H9 (cell line): Measurements from ENCODE around the gene ZNF350. TPM values are rescaled to one million over a fixed set of nuclear protein-coding genes. Genes with fewer than 3 reads are reported as not detected.

Source experiments
- DNase-seq: peaks from one replicate; pipeline ENCODE4 v3.0.0-alpha.2; 2017
- H2AFZ ChIP-seq: one replicate; pipeline ENCODE4 v1.6.1; 2013; ENCODE audit warnings: mild to moderate bottlenecking, low read length, control low read depth, moderate library complexity
- H2AK5ac ChIP-seq: 2 replicates; pipeline ENCODE4 v1.6.1; 2013; ENCODE audit warnings: low read length, control low read depth, mixed read lengths; ENCODE audit not compliant: insufficient read length
- H2BK120ac ChIP-seq: one replicate; pipeline ENCODE4 v1.6.1; 2013; ENCODE audit warnings: low read depth, mild to moderate bottlenecking, low read length, control low read depth, inconsistent platforms; ENCODE audit not compliant: poor library complexity, severe bottlenecking
- H2BK12ac ChIP-seq: 2 replicates; pipeline ENCODE4 v1.6.1; 2013; ENCODE audit warnings: low read length, control low read depth, mixed read lengths, low read depth; ENCODE audit not compliant: insufficient read length
- H2BK15ac ChIP-seq: 2 replicates; pipeline ENCODE4 v1.6.1; 2013; ENCODE audit warnings: low read depth, low read length, control low read depth
- H2BK20ac ChIP-seq: one replicate; pipeline ENCODE4 v1.6.1; 2013; ENCODE audit warnings: low read depth, mild to moderate bottlenecking, low read length, control low read depth, inconsistent platforms; ENCODE audit not compliant: poor library complexity, severe bottlenecking
- H2BK5ac ChIP-seq: 2 replicates; pipeline ENCODE4 v1.6.1; 2013; ENCODE audit warnings: low read length, control low read depth, mixed read lengths; ENCODE audit not compliant: insufficient read length
- H3K14ac ChIP-seq: 2 replicates; pipeline ENCODE4 v1.6.1; 2013; ENCODE audit warnings: low read length, control low read depth; ENCODE audit not compliant: insufficient read depth
- H3K18ac ChIP-seq: 2 replicates; pipeline ENCODE4 v1.6.1; 2013; ENCODE audit warnings: low read depth, mild to moderate bottlenecking, mixed read lengths, low read length, control low read depth; ENCODE audit not compliant: insufficient read length
- H3K23ac ChIP-seq: 2 replicates; pipeline ENCODE4 v1.6.1; 2013; ENCODE audit warnings: low read length, control low read depth, mixed read lengths, low read depth; ENCODE audit not compliant: insufficient read length
- H3K23me2 ChIP-seq: 2 replicates; pipeline ENCODE4 v1.6.1; 2013; ENCODE audit warnings: low read depth, mild to moderate bottlenecking, mixed read lengths, low read length, control low read depth; ENCODE audit not compliant: insufficient read length, poor library complexity, severe bottlenecking
- H3K27ac ChIP-seq: 2 replicates; pipeline ENCODE4 v1.5.1; 2013; ENCODE audit warnings: low read length, control low read depth, mixed read lengths, low read depth; ENCODE audit not compliant: insufficient read length
- H3K27me3 ChIP-seq: 2 replicates; pipeline ENCODE4 v1.6.1; 2013; ENCODE audit warnings: low read length, control low read depth, inconsistent platforms; ENCODE audit not compliant: insufficient read depth
- H3K4ac ChIP-seq: 2 replicates; pipeline ENCODE4 v1.6.1; 2013; ENCODE audit warnings: low read depth, mild to moderate bottlenecking, control low read depth, inconsistent platforms, low read length, moderate library complexity
- H3K4me1 ChIP-seq: 2 replicates; pipeline ENCODE4 v1.6.1; 2013; ENCODE audit warnings: low read length, control low read depth, inconsistent platforms; ENCODE audit not compliant: insufficient read depth
- H3K4me2 ChIP-seq: 2 replicates; pipeline ENCODE4 v1.6.1; 2013; ENCODE audit warnings: low read length, control low read depth, mixed read lengths; ENCODE audit not compliant: insufficient read length, insufficient read depth
- H3K56ac ChIP-seq: 2 replicates; pipeline ENCODE4 v1.6.1; 2013; ENCODE audit warnings: low read depth, mild to moderate bottlenecking, mixed read lengths, low read length, control low read depth; ENCODE audit not compliant: insufficient read length
- H3K79me1 ChIP-seq: 2 replicates; pipeline ENCODE4 v1.6.1; 2013; ENCODE audit warnings: low read depth, mild to moderate bottlenecking, moderate library complexity, low read length, control low read depth, inconsistent platforms; ENCODE audit not compliant: insufficient read depth, poor library complexity, severe bottlenecking
- H3K79me2 ChIP-seq: 2 replicates; pipeline ENCODE4 v1.6.1; 2013; ENCODE audit warnings: low read length, control low read depth, inconsistent platforms; ENCODE audit not compliant: insufficient read depth
- H3K9ac ChIP-seq: 2 replicates; pipeline ENCODE4 v1.6.1; 2013; ENCODE audit warnings: low read length, control low read depth, mixed read lengths; ENCODE audit not compliant: insufficient read length; ENCODE audit errors: extremely low read depth
- H3K9me3 ChIP-seq: one replicate; pipeline ENCODE4 v1.6.1; 2013; ENCODE audit warnings: low read depth, low read length, inconsistent platforms; ENCODE audit not compliant: control insufficient read depth
- H3T11ph ChIP-seq: one replicate; pipeline ENCODE4 v1.6.1; 2013; ENCODE audit warnings: mild to moderate bottlenecking, low read length, control low read depth, inconsistent platforms
- H4K20me1 ChIP-seq: one replicate; pipeline ENCODE4 v1.6.1; 2013; ENCODE audit not compliant: control insufficient read depth, insufficient read length, insufficient read depth
- H4K5ac ChIP-seq: 2 replicates; pipeline ENCODE4 v1.6.1; 2013; ENCODE audit warnings: low read depth, mild to moderate bottlenecking, mixed read lengths, low read length, control low read depth; ENCODE audit not compliant: insufficient read length
- H4K8ac ChIP-seq: replicated peaks from 2 replicates; pipeline ENCODE4 v1.6.1; 2013; ENCODE audit warnings: low read length, control low read depth, mixed read lengths, low read depth; ENCODE audit not compliant: insufficient read length
- H4K91ac ChIP-seq: 2 replicates; pipeline ENCODE4 v1.6.1; 2013; ENCODE audit warnings: low read depth, mild to moderate bottlenecking, moderate library complexity, mixed read lengths, low read length, control low read depth; ENCODE audit not compliant: insufficient read length
- H3K27ac Mint-ChIP-seq, 3 experiments: 2 replicates in 2 of 3; 3 replicates in 1 of 3; pipeline ENCODE4 v1.8.0; 2020 to 2021; ENCODE audit warnings: mixed read lengths in 3 of 3, mild to moderate bottlenecking in 1 of 3, moderate library complexity in 1 of 3
- H3K27me3 Mint-ChIP-seq: 2 replicates; pipeline ENCODE4 v1.8.0; 2021; ENCODE audit warnings: low read depth, mild to moderate bottlenecking, moderate library complexity, mixed read lengths
- H3K36me3 Mint-ChIP-seq, 3 experiments: 2 replicates in 2 of 3; 3 replicates in 1 of 3; pipeline ENCODE4 v1.8.0; 2020 to 2021; ENCODE audit warnings: low read depth in 3 of 3, mixed read lengths in 3 of 3; ENCODE audit not compliant: insufficient read depth in 1 of 3
- H3K4me1 Mint-ChIP-seq, 2 experiments: 2 replicates each; pipeline ENCODE4 v1.8.0; 2020; ENCODE audit warnings: mixed read lengths in 2 of 2
- H3K4me3 Mint-ChIP-seq, 2 experiments: 2 replicates in 1 of 2; 3 replicates in 1 of 2; pipeline ENCODE4 v1.8.0; 2020 to 2021; ENCODE audit warnings: mild to moderate bottlenecking in 2 of 2, mixed read lengths in 2 of 2, moderate library complexity in 1 of 2
- H3K9me3 Mint-ChIP-seq, 2 experiments: 2 replicates in 1 of 2; 3 replicates in 1 of 2; pipeline ENCODE4 v1.8.0; 2020; ENCODE audit warnings: mild to moderate bottlenecking in 2 of 2, mixed read lengths in 2 of 2, moderate library complexity in 1 of 2
- CTCF ChIP-seq: fragments of 200-600 bp; sonication (generic); conservative IDR thresholded peaks from 3 replicates; pipeline ENCODE4 v1.8.0; 2021; ENCODE audit warnings: antibody characterized with exemption, mild to moderate bottlenecking
- WGBS: extraction: QIAGEN DNeasy Blood & Tissue Kit; methylation state at CpG from one replicate; pipeline ENCODE4 v1.1.7; 2013; ENCODE audit warnings: missing lambda C conversion rate, low lambda C conversion rate, mixed read lengths; ENCODE audit not compliant: insufficient read length; ENCODE audit errors: extremely low coverage; 5-methylcytosine and 5-hydroxymethylcytosine counted together
- total RNA-seq: library from RNA; stranded (reverse); gene quantifications from 2 replicates; pipeline ENCODE4 v1.2.1, GENCODE V29; 2021

ZNF350 gene
- total RNA-seq, 1 experiment from 2014 or later = 12.9 TPM

- Mint-ChIP-seq H3K27me3 (peaks cover 5% of the 10 kb centered on the region), H3K4me1 (no peaks in the 10 kb centered on the region), H3K36me3 (peaks cover 59 to 93% (median 85%) of the 10 kb centered on the region in 3 experiments), H3K9me3 (peaks cover 96 to 99% of the 10 kb centered on the region in 2 experiments), H3K4me3 (no peak overlapping the region), H3K27ac (no peak overlapping the region)
- no peak for DNase-seq
- H3T11ph ChIP-seq = no peak overlapping the region
- no peak overlapping the region for H2BK20ac ChIP-seq
- H3K27me3 ChIP-seq = no peaks in the 10 kb centered on the region
- peaks cover 72% of the 10 kb centered on the region for H3K9me3 ChIP-seq
- H2BK15ac ChIP-seq = no peak overlapping the region
- H3K18ac ChIP-seq = no peak overlapping the region
- no peaks in the 10 kb centered on the region for H3K4me1 ChIP-seq
- H3K14ac ChIP-seq = no peak overlapping the region
- H3K9ac ChIP-seq = no peak overlapping the region
- no peaks in the 10 kb centered on the region for H3K79me1 ChIP-seq
- H3K4me2 ChIP-seq = no peak overlapping the region
- no peak overlapping the region for H2BK5ac ChIP-seq
- no peaks in the 10 kb centered on the region for H4K20me1 ChIP-seq
- H2AFZ ChIP-seq = no peak overlapping the region
- no peak overlapping the region for H3K4ac ChIP-seq
- no CpG with 5 or more reads among the region's 1 CpG for WGBS
- H3K23me2 ChIP-seq = no peaks in the 10 kb centered on the region
- no peaks in the 10 kb centered on the region for H3K79me2 ChIP-seq
- no peak overlapping the region for H3K23ac ChIP-seq
- no peak overlapping the region for H3K27ac ChIP-seq
- no peak for TF ChIP-seq CTCF
- H3K56ac ChIP-seq = no peak overlapping the region
- H4K5ac ChIP-seq = no peak overlapping the region
- no peak overlapping the region for H2BK12ac ChIP-seq
- H2BK120ac ChIP-seq = no peak overlapping the region
- H4K91ac ChIP-seq = no peak overlapping the region
- no peak overlapping the region for H4K8ac ChIP-seq
- H2AK5ac ChIP-seq = no peak overlapping the region
Observed at GRCh38 chr19:51946602-51947001, 40.0 kb downstream of the ZNF350 start.
